A549 (cell line): ENCODE measurements around the gene RPL41. TPM values are rescaled to one million over a fixed set of nuclear protein-coding genes. Genes with fewer than 3 reads are reported as not detected.

Source experiments
- ATAC-seq, 2 experiments: fragments of 200-7000 bp in 1 of 2; fragments of >200 bp in 1 of 2; cut with Nextera tagmentation in 1 of 2; cut with Tn5 transposase in 1 of 2; 3 replicates each; pipeline versions ENCODE4 v1.8.0 to v1.9.1; 2018 to 2020; ENCODE audit warnings: mild to moderate bottlenecking in 1 of 2, moderate library complexity in 1 of 2
- CTCF ChIA-PET: fragments of 300-600 bp; sonication (Branson Sonifier 250); formaldehyde crosslinking; extraction: SDS; loops from one replicate; lab custom pipeline; 2021; ENCODE audit warnings: antibody characterized with exemption, inconsistent platforms; lab: Yijun Ruan, JAX
- POLR2A ChIA-PET: fragments of 350-600 bp; formaldehyde crosslinking; extraction: SDS; loops from one replicate; lab custom pipeline; 2021; ENCODE audit warnings: antibody characterized with exemption, inconsistent platforms; lab: Yijun Ruan, JAX
- DNase-seq, 2 experiments: peaks; one replicate each; pipeline versions ENCODE4 v3.0.0 to v3.0.0-alpha.2; 2011 to 2016; ENCODE audit warnings: low read depth in 1 of 2, low spot score in 1 of 2
- FAIRE-seq: peaks from 2 replicates; lab custom pipeline; 2011; peaks lifted over from hg19 to GRCh38; lab: Jason Lieb, UNC
- H3K27ac ChIP-seq, 2 experiments: fragments of >200 bp; sonication (Bioruptor Twin); formaldehyde crosslinking; 3 replicates each; pipeline ENCODE4 v1.5.1; 2016 to 2017
- H3K4me1 ChIP-seq: fragments of >200 bp; sonication (Bioruptor Twin); formaldehyde crosslinking; 3 replicates; pipeline ENCODE4 v1.6.1; 2016
- H3K4me2 ChIP-seq: fragments of >200 bp; sonication (Bioruptor Twin); formaldehyde crosslinking; 3 replicates; pipeline ENCODE4 v1.6.1; 2016
- H3K4me3 ChIP-seq: fragments of >200 bp; sonication (Bioruptor Twin); formaldehyde crosslinking; 3 replicates; pipeline ENCODE4 v1.5.1; 2016
- H3K9me3 ChIP-seq: fragments of >200 bp; sonication (Bioruptor Twin); formaldehyde crosslinking; 3 replicates; pipeline ENCODE4 v1.6.1; 2016
- ATOH8 ChIP-seq: fragments of 250-450 bp; sonication (Bioruptor Pico); IDR thresholded peaks from 2 replicates; pipeline ENCODE4 v1.5.0; 2020; ENCODE audit warnings: low read depth, mild to moderate bottlenecking, moderate library complexity
- BHLHE40 ChIP-seq: IDR thresholded peaks from 2 replicates; pipeline ENCODE4 v1.6.1; 2012; ENCODE audit warnings: low read depth, low read length, inconsistent platforms
- E2F6 ChIP-seq: IDR thresholded peaks from 2 replicates; pipeline ENCODE4 v1.6.1; 2012; ENCODE audit warnings: low read depth, borderline replicate concordance
- EHMT2 ChIP-seq: fragments of 200-600 bp; sonication (generic); IDR thresholded peaks from 2 replicates; pipeline ENCODE4 v1.6.1; 2016; ENCODE audit warnings: antibody characterized with exemption, low read depth, mild to moderate bottlenecking, moderate library complexity
- FOSL2 ChIP-seq, 2 experiments: fragments of 450-650 bp in 1 of 2; fragments of >200 bp in 1 of 2; sonication (Bioruptor Twin) in 1 of 2; formaldehyde crosslinking; IDR thresholded peaks; 2 replicates each; pipeline versions ENCODE4 v1.5.0 to v1.6.1; 2016 to 2020; ENCODE audit warnings: mild to moderate bottlenecking in 1 of 2, moderate library complexity in 1 of 2
- GATA3 ChIP-seq: IDR thresholded peaks from 2 replicates; pipeline ENCODE4 v1.6.1; 2012; ENCODE audit warnings: borderline replicate concordance
- HEYL ChIP-seq: fragments of 250-450 bp; sonication (Bioruptor Pico); IDR thresholded peaks from 2 replicates; pipeline ENCODE4 v1.8.0; 2021; ENCODE audit warnings: mild to moderate bottlenecking, moderate library complexity
- JUN ChIP-seq, 2 experiments: fragments of >200 bp; sonication (Bioruptor Twin); formaldehyde crosslinking; IDR thresholded peaks; 2 replicates in 1 of 2; 3 replicates in 1 of 2; pipeline ENCODE4 v1.6.1; 2016 to 2017
- MAFK ChIP-seq: fragments of 450-650 bp; IDR thresholded peaks from 2 replicates; pipeline ENCODE4 v1.6.1; 2014; ENCODE audit not compliant: partially characterized antibody
- MAZ ChIP-seq: fragments of 150-350 bp; IDR thresholded peaks from 2 replicates; pipeline ENCODE4 v1.6.1; 2014; ENCODE audit warnings: antibody characterized with exemption, low read depth, low read length, borderline replicate concordance
- MYC ChIP-seq: IDR thresholded peaks from 2 replicates; pipeline ENCODE4 v1.6.1; 2012; ENCODE audit warnings: mild to moderate bottlenecking, inconsistent platforms, low read length, improper control_type of control experiment, borderline replicate concordance
- PHF8 ChIP-seq: fragments of 200-600 bp; sonication (generic); IDR thresholded peaks from 2 replicates; pipeline ENCODE4 v1.6.1; 2016; ENCODE audit warnings: low read depth, mild to moderate bottlenecking, antibody characterized with exemption, moderate library complexity, borderline replicate concordance
- POLR2A ChIP-seq: IDR thresholded peaks from 2 replicates; pipeline ENCODE4 v1.6.1; 2012; ENCODE audit warnings: mild to moderate bottlenecking, low read length
- RARB ChIP-seq: fragments of 250-450 bp; sonication (Bioruptor Pico); IDR thresholded peaks from 2 replicates; pipeline ENCODE4 v1.8.0; 2021; ENCODE audit warnings: mild to moderate bottlenecking, moderate library complexity
- RFX5 ChIP-seq: fragments of 450-650 bp; IDR thresholded peaks from 2 replicates; pipeline ENCODE4 v1.7.1; 2014; ENCODE audit warnings: antibody characterized with exemption, mild to moderate bottlenecking, moderate library complexity
- TFCP2L1 ChIP-seq: fragments of 250-450 bp; sonication (Bioruptor Pico); IDR thresholded peaks from 2 replicates; pipeline ENCODE4 v1.5.0; 2021; ENCODE audit warnings: mild to moderate bottlenecking
- ZC3H11A ChIP-seq: fragments of 450-650 bp; IDR thresholded peaks from 2 replicates; pipeline ENCODE4 v1.6.1; 2014; ENCODE audit warnings: antibody characterized with exemption, mild to moderate bottlenecking
- WGBS: methylation state at CpG from one replicate; pipeline ENCODE4 v1.1.6; 2017; ENCODE audit errors: missing lambda C conversion rate; 5-methylcytosine and 5-hydroxymethylcytosine counted together
- polyA plus RNA-seq, 4 experiments: library from polyadenylated mRNA; depleted of rRNA in 3 of 4; stranded (reverse); fragments of >200 nt; fragmentation: RNase III in 1 of 4; extraction: RNeasy Plus Mini Kit Qiagen cat#74134 plus additional on column Dnase treatment in 1 of 4; gene quantifications; 2 replicates in 3 of 4; 3 replicates in 1 of 4; pipeline ENCODE4 v1.2.3, GENCODE V29; 2011 to 2017
- TF ChIP-seq, protein P1 (sequence below): fragments of 200-600 bp; sonication (generic); IDR thresholded peaks from 2 replicates; pipeline ENCODE4 v1.6.1; 2016; ENCODE audit warnings: antibody characterized with exemption, mild to moderate bottlenecking, moderate library complexity
- TF ChIP-seq, protein P2 (sequence below): IDR thresholded peaks from 2 replicates; pipeline ENCODE4 v1.6.1; 2012
- TF ChIP-seq, protein P3 (sequence below): fragments of 450-650 bp; IDR thresholded peaks from 2 replicates; pipeline ENCODE4 v1.6.1; 2014; ENCODE audit warnings: antibody characterized with exemption

Gene RPL41
- polyA plus RNA-seq, 2 of the 4 experiments (the other 2 are of a cell fraction) = 8,804 to 9,351 TPM

- Histone ChIP-seq H3K4me1 (peaks cover 25% of the 10 kb centered on the region), H3K4me2 (peak overlapping the region; percentile 83), H3K27ac (peak overlapping the region; percentile 55 to 77), H3K4me3 (peak overlapping the region; percentile 31; the same call in 2 of the 3 replicates), H3K9me3 (no peaks in the 10 kb centered on the region)
- POLR2A ChIA-PET = interaction anchor here (0.6 to 2.0 kb wide), 17 partner anchors 9 to 561 kb away, joined by 3 to 40 read pairs (median 4); partner anchors contain the start of genes MYL6, MYL6B, PA2G4 and PTGES3
- no peak for ATAC-seq
- WGBS = 10% methylated on average over 8 of the region's 8 CpGs
- no peak for FAIRE-seq
- CTCF ChIA-PET = interaction anchor here (0.8 to 15.7 kb wide), 8 partner anchors 9 to 81 kb away, joined by 4 to 204 read pairs (median 7); partner anchors contain the start of genes MYL6, MYL6B, SMARCC2 and ZC3H10
- DNase-seq = no peak
- TF ChIP-seq MYC (no peak), GATA3 (no peak), JUN (IDR thresholded peaks at IDR 0.05) (0 out of 5 replicates have a peak, but pooled peaks of 1 of the 2 experiments have one; percentile 21), MAFK (no peak)
Measured at GRCh38 chr12:56127485-56127887, 11.1 kb downstream of the RPL41 start.

DNA sequence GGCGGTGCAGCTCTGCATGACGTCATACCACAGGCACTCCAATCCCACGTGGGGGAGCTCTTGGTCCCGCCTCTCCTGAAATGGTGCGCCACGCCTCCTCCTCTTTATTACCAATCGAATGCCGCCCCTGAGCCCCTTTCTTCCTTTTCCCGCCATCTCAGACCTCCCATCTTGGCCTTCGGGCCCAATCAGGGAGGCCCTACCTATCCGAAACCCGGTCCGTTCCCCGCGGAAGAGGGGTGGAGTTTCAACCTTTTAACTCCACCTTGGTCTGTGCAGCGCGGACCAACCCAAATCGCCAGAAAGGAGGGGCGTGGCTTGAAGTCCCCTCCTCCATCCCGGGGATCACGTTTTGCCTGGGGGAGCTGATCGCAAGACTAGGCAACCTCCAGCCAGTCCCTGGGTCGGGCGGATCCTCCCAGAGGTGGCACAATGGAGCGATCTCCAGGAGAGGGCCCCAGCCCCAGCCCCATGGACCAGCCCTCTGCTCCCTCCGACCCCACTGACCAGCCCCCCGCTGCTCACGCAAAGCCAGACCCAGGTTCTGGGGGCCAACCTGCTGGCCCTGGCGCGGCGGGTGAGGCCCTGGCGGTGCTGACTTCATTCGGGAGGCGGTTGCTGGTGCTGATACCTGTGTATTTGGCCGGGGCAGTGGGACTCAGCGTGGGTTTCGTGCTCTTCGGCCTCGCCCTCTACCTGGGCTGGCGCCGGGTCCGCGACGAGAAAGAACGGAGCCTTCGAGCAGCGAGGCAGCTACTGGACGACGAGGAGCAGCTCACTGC is 11.6 kb downstream of the RPL41 start, which contains the start of gene ESYT1:
TSS of gene ESYT1 (plus strand) at position 380 of the 782 bp plus-strand sequence. CDS start at position 433, 53 bp downstream.
- TF ChIP-seq PHF8 (peak; percentile 49; the same call in 1 of the 2 replicates), ZC3H11A (no peak), MAFK (no peak), JUN (IDR thresholded peaks at IDR 0.05) (peak in 1 of 2 experiments; percentile 58; a peak in 1 of 5 replicates), FOSL2 (IDR thresholded peaks at IDR 0.05) (no peak), FOSL2 (CRISPR knock-in tag; IDR thresholded peaks at IDR 0.05) (peak; percentile 81), POLR2A (peak; percentile 69), EHMT2 (no peak), E2F6 (peak; percentile 87), MAZ (no peak), HEYL (CRISPR knock-in tag) (no peak), RARB (no peak), RFX5 (peak; percentile 67; the same call in 1 of the 2 replicates), TFCP2L1 (no peak), MYC (peak; percentile 60; the same call in 1 of the 2 replicates), GATA3 (no peak), BHLHE40 (peak; percentile 86), ATOH8 (CRISPR knock-in tag) (no peak)
- TF ChIP-seq, protein P1, sequence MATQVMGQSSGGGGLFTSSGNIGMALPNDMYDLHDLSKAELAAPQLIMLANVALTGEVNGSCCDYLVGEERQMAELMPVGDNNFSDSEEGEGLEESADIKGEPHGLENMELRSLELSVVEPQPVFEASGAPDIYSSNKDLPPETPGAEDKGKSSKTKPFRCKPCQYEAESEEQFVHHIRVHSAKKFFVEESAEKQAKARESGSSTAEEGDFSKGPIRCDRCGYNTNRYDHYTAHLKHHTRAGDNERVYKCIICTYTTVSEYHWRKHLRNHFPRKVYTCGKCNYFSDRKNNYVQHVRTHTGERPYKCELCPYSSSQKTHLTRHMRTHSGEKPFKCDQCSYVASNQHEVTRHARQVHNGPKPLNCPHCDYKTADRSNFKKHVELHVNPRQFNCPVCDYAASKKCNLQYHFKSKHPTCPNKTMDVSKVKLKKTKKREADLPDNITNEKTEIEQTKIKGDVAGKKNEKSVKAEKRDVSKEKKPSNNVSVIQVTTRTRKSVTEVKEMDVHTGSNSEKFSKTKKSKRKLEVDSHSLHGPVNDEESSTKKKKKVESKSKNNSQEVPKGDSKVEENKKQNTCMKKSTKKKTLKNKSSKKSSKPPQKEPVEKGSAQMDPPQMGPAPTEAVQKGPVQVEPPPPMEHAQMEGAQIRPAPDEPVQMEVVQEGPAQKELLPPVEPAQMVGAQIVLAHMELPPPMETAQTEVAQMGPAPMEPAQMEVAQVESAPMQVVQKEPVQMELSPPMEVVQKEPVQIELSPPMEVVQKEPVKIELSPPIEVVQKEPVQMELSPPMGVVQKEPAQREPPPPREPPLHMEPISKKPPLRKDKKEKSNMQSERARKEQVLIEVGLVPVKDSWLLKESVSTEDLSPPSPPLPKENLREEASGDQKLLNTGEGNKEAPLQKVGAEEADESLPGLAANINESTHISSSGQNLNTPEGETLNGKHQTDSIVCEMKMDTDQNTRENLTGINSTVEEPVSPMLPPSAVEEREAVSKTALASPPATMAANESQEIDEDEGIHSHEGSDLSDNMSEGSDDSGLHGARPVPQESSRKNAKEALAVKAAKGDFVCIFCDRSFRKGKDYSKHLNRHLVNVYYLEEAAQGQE = no peak
- TF ChIP-seq, protein P2, sequence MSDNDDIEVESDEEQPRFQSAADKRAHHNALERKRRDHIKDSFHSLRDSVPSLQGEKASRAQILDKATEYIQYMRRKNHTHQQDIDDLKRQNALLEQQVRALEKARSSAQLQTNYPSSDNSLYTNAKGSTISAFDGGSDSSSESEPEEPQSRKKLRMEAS = peak; percentile 75
- TF ChIP-seq, protein P3, sequence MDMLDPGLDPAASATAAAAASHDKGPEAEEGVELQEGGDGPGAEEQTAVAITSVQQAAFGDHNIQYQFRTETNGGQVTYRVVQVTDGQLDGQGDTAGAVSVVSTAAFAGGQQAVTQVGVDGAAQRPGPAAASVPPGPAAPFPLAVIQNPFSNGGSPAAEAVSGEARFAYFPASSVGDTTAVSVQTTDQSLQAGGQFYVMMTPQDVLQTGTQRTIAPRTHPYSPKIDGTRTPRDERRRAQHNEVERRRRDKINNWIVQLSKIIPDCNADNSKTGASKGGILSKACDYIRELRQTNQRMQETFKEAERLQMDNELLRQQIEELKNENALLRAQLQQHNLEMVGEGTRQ = peak; percentile 75
- Histone ChIP-seq H3K9me3 (no peaks in the 10 kb centered on the region), H3K27ac (peak within 1 kb of the TSS; percentile 87 to 89), H3K4me2 (peak within 1 kb of the TSS; percentile 84), H3K4me1 (peaks cover 25% of the 10 kb centered on the region), H3K4me3 (peak within 1 kb of the TSS; percentile 76)
- FAIRE-seq = no peak
- ChIA-PET POLR2A (interaction anchor here (0.6 to 2.0 kb wide), 17 partner anchors 8 to 560 kb away, joined by 3 to 40 read pairs (median 4); partner anchors contain the start of genes MYL6, MYL6B, PA2G4 and PTGES3), CTCF (interaction anchor here (0.6 to 15.7 kb wide), 12 partner anchors 9 to 248 kb away, joined by 3 to 204 read pairs (median 6); partner anchors contain the start of genes MYL6, MYL6B, SMARCC2 and ZC3H10)
- DNase-seq = peak; percentile 99 to 100
- WGBS = under 1% methylated on average over 30 of the region's 49 CpGs
- ATAC-seq = peak; percentile 83 to 95
